Endothelial cell of umbilical vein (primary cell): ENCODE data around the gene MDP1. TPM values are rescaled to one million over a fixed set of nuclear protein-coding genes. Genes with fewer than 3 reads are reported as not detected.
A peak's percentile ranks its signal among the peaks of the same experiment; 100 is the strongest.

Experiments
- BruUV-seq: library from RNA; stranded (reverse); fragments of 400-500 nt; replicated peaks from 2 replicates; lab custom pipeline; 2021; lab: Mats Ljungman, UMichigan
- CTCF ChIA-PET: fragments of 300-600, 350-600 bp; sonication (Branson Sonifier 250); formaldehyde crosslinking; loops from one replicate; lab custom pipeline; 2021; ENCODE audit warnings: antibody characterized with exemption, inconsistent platforms; lab: Charles Lee
- POLR2A ChIA-PET: fragments of 300-600, 350-600 bp; sonication (Branson Sonifier 250); formaldehyde crosslinking; loops from one replicate; lab custom pipeline; 2021; ENCODE audit warnings: antibody characterized with exemption, inconsistent platforms; lab: Charles Lee
- DNase-seq: peaks from one replicate; pipeline ENCODE4 v3.0.0-alpha.2; 2011; ENCODE audit warnings: low read depth, low spot score
- FAIRE-seq: peaks from 2 replicates; lab custom pipeline; 2011; peaks lifted over from hg19 to GRCh38; lab: Jason Lieb, UNC
- H2AFZ ChIP-seq: 2 replicates; pipeline ENCODE4 v1.6.0; 2012; ENCODE audit warnings: low read depth, low read length, control low read depth, inconsistent platforms
- H3K27ac ChIP-seq: 2 replicates; pipeline ENCODE4 v1.5.1; 2011; ENCODE audit warnings: low read depth, mild to moderate bottlenecking, control low read depth, low read length, moderate library complexity; ENCODE audit not compliant: insufficient read depth
- H3K27me3 ChIP-seq, 2 experiments: 2 replicates each; pipeline versions ENCODE4 v1.6.0 to v1.6.1; 2011; ENCODE audit warnings: low read length in 2 of 2, mixed read lengths in 1 of 2; ENCODE audit not compliant: control insufficient read depth in 2 of 2, insufficient read depth in 2 of 2
- H3K36me3 ChIP-seq, 2 experiments: 2 replicates in 1 of 2; 3 replicates in 1 of 2; pipeline ENCODE4 v1.5.1; 2011; ENCODE audit warnings: low read length in 2 of 2, mild to moderate bottlenecking in 1 of 2, moderate library complexity in 1 of 2; ENCODE audit not compliant: control insufficient read depth in 2 of 2, insufficient read depth in 2 of 2; ENCODE audit errors: extremely low read depth in 1 of 2
- H3K4me1 ChIP-seq: 3 replicates; pipeline ENCODE4 v1.5.1; 2011; ENCODE audit warnings: mild to moderate bottlenecking, low read length; ENCODE audit not compliant: control insufficient read depth, insufficient read depth; ENCODE audit errors: extremely low read depth
- H3K4me2 ChIP-seq: 2 replicates; pipeline ENCODE4 v1.6.1; 2011; ENCODE audit warnings: low read length, control low read depth, mixed read lengths; ENCODE audit not compliant: insufficient read depth
- H3K4me3 ChIP-seq, 3 experiments: fragments of 200-600 bp in 1 of 3; sonication (generic), shearing (Covaris generic) in 1 of 3; replicated peaks in 1 of 3; 2 replicates each; pipeline ENCODE4 v1.5.1; 2011 to 2016; ENCODE audit warnings: control low read depth in 3 of 3, low read length in 3 of 3, mild to moderate bottlenecking in 2 of 3, inconsistent platforms in 1 of 3, low read depth in 1 of 3, moderate library complexity in 1 of 3; ENCODE audit not compliant: insufficient read depth in 1 of 3
- H3K79me2 ChIP-seq: 2 replicates; pipeline ENCODE4 v1.6.0; 2012; ENCODE audit warnings: low read length, inconsistent platforms; ENCODE audit not compliant: control insufficient read depth, insufficient read depth
- H3K9ac ChIP-seq: replicated peaks from 2 replicates; pipeline ENCODE3; 2011; ENCODE audit warnings: low read length, control low read depth; ENCODE audit not compliant: insufficient read depth; ENCODE audit errors: extremely low read depth
- H3K9me1 ChIP-seq: replicated peaks from 3 replicates; pipeline ENCODE4 v1.6.0; 2011; ENCODE audit warnings: mild to moderate bottlenecking, low read length; ENCODE audit not compliant: control insufficient read depth, insufficient read depth; ENCODE audit errors: extremely low read depth
- H3K9me3 ChIP-seq: replicated peaks from 2 replicates; pipeline ENCODE4 v1.5.1; 2012; ENCODE audit warnings: low read length, inconsistent platforms; ENCODE audit not compliant: control insufficient read depth, insufficient read depth
- H4K20me1 ChIP-seq: replicated peaks from 2 replicates; pipeline ENCODE3; 2011; ENCODE audit warnings: mild to moderate bottlenecking, low read length; ENCODE audit not compliant: control insufficient read depth, insufficient read depth; ENCODE audit errors: extremely low read depth
- EZH2 ChIP-seq: IDR thresholded peaks from 2 replicates; pipeline ENCODE4 v1.6.1; 2012; ENCODE audit warnings: borderline replicate concordance, low read depth, mild to moderate bottlenecking, moderate library complexity, low read length, inconsistent platforms; ENCODE audit not compliant: severe bottlenecking
- FOS ChIP-seq: IDR thresholded peaks from 2 replicates; pipeline ENCODE4 v1.6.1; 2011; ENCODE audit warnings: mild to moderate bottlenecking, low read length, moderate library complexity, borderline replicate concordance; ENCODE audit not compliant: insufficient read depth
- GATA2 ChIP-seq: IDR thresholded peaks from 2 replicates; pipeline ENCODE4 v1.7.0; 2011; ENCODE audit warnings: low read depth, mild to moderate bottlenecking, moderate library complexity, mixed read lengths, low read length; ENCODE audit not compliant: insufficient read length, insufficient read depth
- JUN ChIP-seq: IDR thresholded peaks from 2 replicates; pipeline ENCODE4 v1.6.1; 2011; ENCODE audit warnings: borderline replicate concordance, low read depth; ENCODE audit not compliant: insufficient read length, insufficient read depth
- MAX ChIP-seq: IDR thresholded peaks from 2 replicates; pipeline ENCODE4 v1.6.1; 2011; ENCODE audit not compliant: insufficient read depth, insufficient read length
- MYC ChIP-seq: IDR thresholded peaks from one replicate; pipeline ENCODE4 v1.6.1; 2011; ENCODE audit warnings: mild to moderate bottlenecking, low read depth, low read length
- POLR2A ChIP-seq: IDR thresholded peaks from 2 replicates; pipeline ENCODE4 v1.6.1; 2012; ENCODE audit warnings: low read depth, mild to moderate bottlenecking, control low read depth, low read length
- dilution Hi-C: fragments of 300-500 bp; cut with MboI; formaldehyde crosslinking; loops from one replicate; pipeline ENCODE4 v1.15.0; 2019; ENCODE audit warnings: low sequenced_read_pairs; ENCODE audit not compliant: extremely low pct_ligation_motif_present
- intact Hi-C: fragments of 100-400 bp; cut with micrococcal nuclease; formaldehyde crosslinking; loops from one replicate; pipeline ENCODE4 v1.10.0; 2022
- polyA plus RNA-seq, 4 experiments: library from polyadenylated mRNA; depleted of rRNA in 3 of 4; stranded (reverse) in 3 of 4; unstranded in 1 of 4; fragments of >200 nt; gene quantifications; 2 replicates each; pipeline versions ENCODE4 v1.2.1 to v1.2.3, GENCODE V29; 2011 to 2012; ENCODE audit warnings: missing spikeins in 1 of 4
- total RNA-seq: library from RNA; stranded (reverse); gene quantifications from 2 replicates; pipeline ENCODE4 v1.2.3, GENCODE V29; 2021
- TF ChIP-seq, protein P1 (sequence below), 2 donors: IDR thresholded peaks; 1 replicate in 1 of 2; 2 replicates in 1 of 2; pipeline ENCODE4 v1.5.1; 2011; ENCODE audit warnings: low read length in 2 of 2, mild to moderate bottlenecking in 2 of 2, moderate library complexity in 2 of 2, control low read depth in 1 of 2, inconsistent platforms in 1 of 2, low read depth in 1 of 2; ENCODE audit not compliant: insufficient read depth in 1 of 2; ENCODE audit errors: extremely low read depth in 1 of 2

MDP1 gene
- total and polyA plus RNA-seq, 2 donors (not counting 3 experiments of a cell fraction or from before 2014, with no cell fraction given) = 8.1 to 22.7 TPM

GRCh38 chr14:24172261-24172860, 43.5 kb downstream of the MDP1 start:
- DNase-seq (no peak), FAIRE-seq (no peak)
- Histone ChIP-seq H3K27ac (no peak overlapping the region), H3K9me1 (no peaks in the 10 kb centered on the region), H3K9me3 (no peaks in the 10 kb centered on the region), H2AFZ (peak overlapping the region; percentile 78), H3K27me3 (no peaks in the 10 kb centered on the region), H3K36me3 (peaks cover 2 to 6% of the 10 kb centered on the region in 2 experiments), H3K4me1 (peaks cover 3% of the 10 kb centered on the region), H3K79me2 (no peaks in the 10 kb centered on the region), H3K4me3 (peak overlapping the region; percentile 8 to 25 (median 10)), H4K20me1 (no peaks in the 10 kb centered on the region), H3K4me2 (peak overlapping the region; percentile 26), H3K9ac (no peak overlapping the region)
- ChIA-PET POLR2A (no interaction called here), CTCF (interaction anchor here (1.7 to 2.6 kb wide), 2 partner anchors 12 to 124 kb away, joined by 5 to 10 read pairs; partner anchors contain the start of gene IRF9)
- TSS peak; percentile 19 for BruUV-seq
- TF ChIP-seq, protein P1, sequence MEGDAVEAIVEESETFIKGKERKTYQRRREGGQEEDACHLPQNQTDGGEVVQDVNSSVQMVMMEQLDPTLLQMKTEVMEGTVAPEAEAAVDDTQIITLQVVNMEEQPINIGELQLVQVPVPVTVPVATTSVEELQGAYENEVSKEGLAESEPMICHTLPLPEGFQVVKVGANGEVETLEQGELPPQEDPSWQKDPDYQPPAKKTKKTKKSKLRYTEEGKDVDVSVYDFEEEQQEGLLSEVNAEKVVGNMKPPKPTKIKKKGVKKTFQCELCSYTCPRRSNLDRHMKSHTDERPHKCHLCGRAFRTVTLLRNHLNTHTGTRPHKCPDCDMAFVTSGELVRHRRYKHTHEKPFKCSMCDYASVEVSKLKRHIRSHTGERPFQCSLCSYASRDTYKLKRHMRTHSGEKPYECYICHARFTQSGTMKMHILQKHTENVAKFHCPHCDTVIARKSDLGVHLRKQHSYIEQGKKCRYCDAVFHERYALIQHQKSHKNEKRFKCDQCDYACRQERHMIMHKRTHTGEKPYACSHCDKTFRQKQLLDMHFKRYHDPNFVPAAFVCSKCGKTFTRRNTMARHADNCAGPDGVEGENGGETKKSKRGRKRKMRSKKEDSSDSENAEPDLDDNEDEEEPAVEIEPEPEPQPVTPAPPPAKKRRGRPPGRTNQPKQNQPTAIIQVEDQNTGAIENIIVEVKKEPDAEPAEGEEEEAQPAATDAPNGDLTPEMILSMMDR (IDR thresholded peaks at IDR 0.05; ENCODE audit: extremely low read depth in 1 of 2, insufficient read depth in 1 of 2, low read depth in 1 of 2, low read length in 2 of 2) = no peak
- no peak for TF ChIP-seq JUN
- TF ChIP-seq MYC = no peak
- TF ChIP-seq MAX = no peak
- no peak for TF ChIP-seq FOS
- TF ChIP-seq EZH2 = no peak
- TF ChIP-seq GATA2 = no peak
- no peak for TF ChIP-seq POLR2A
- intact Hi-C loops (no loop called here), dilution Hi-C loops (no loop called here)
